Measurements from ENCODE around the gene FRMD4A.

FRMD4A gene

GRCh38 chr10:14017467-14017866, 313.3 kb downstream of the FRMD4A start:
- no peaks in the 10 kb centered on the region for H3K27me3 ChIP-seq (ENCODE audit: control insufficient read depth in 3 of 3, insufficient read depth in 3 of 3, low read depth in 1 of 3, low read length in 3 of 3)
- H3K9me3 ChIP-seq (replicated peaks in 1 of 2; ENCODE audit: control insufficient read depth in 2 of 2, insufficient read depth in 1 of 2, low read depth in 1 of 2, low read length in 2 of 2): peaks cover 0 to 5% of the 10 kb centered on the region in 2 donors
- WGBS, 2 donors (ENCODE audit: extremely low coverage in 2 of 2, insufficient read length in 2 of 2, insufficient replicate concordance in 1 of 2): no CpG with 5 or more reads among the region's 3 CpGs
- H4K91ac ChIP-seq (ENCODE audit: low read depth, low read length, poor library complexity): no peak overlapping the region
- no peak overlapping the region for H2AK5ac ChIP-seq (ENCODE audit: low read depth, low read length)
- H3K14ac ChIP-seq (ENCODE audit: low read length): no peak overlapping the region
- no peak overlapping the region for H3K18ac ChIP-seq (ENCODE audit: low read length)
- no peak for DNase-seq (ENCODE audit: low spot score)
- H2BK5ac ChIP-seq (ENCODE audit: low read length): no peak overlapping the region
- no peak overlapping the region for H3K4me3 ChIP-seq (ENCODE audit: low read length in 2 of 2)
- H2BK15ac ChIP-seq (ENCODE audit: low read length): no peak overlapping the region
- no peak overlapping the region for H4K8ac ChIP-seq (ENCODE audit: low read depth, low read length)
- H2BK12ac ChIP-seq (ENCODE audit: low read length): no peak overlapping the region
- no peak overlapping the region for H3K4me2 ChIP-seq (ENCODE audit: insufficient read depth, low read length, poor library complexity, severe bottlenecking)
- peaks cover 11 to 17% of the 10 kb centered on the region in 2 donors for H3K4me1 ChIP-seq (ENCODE audit: control insufficient read depth in 2 of 2, insufficient read depth in 1 of 2, low read depth in 1 of 2, low read length in 2 of 2)
- H2BK120ac ChIP-seq (ENCODE audit: low read depth, low read length): no peak overlapping the region
- no peaks in the 10 kb centered on the region for H3K36me3 ChIP-seq (replicated peaks in 1 of 2; ENCODE audit: control insufficient read depth in 2 of 2, insufficient read depth in 2 of 2, low read length in 2 of 2)
- H3K79me1 ChIP-seq (ENCODE audit: low read depth, low read length): no peaks in the 10 kb centered on the region
- H3K9ac ChIP-seq (ENCODE audit: low read depth, low read length, poor library complexity): no peak overlapping the region
- no peak overlapping the region for H3K4ac ChIP-seq (ENCODE audit: low read length)
- no peak overlapping the region for H3K23ac ChIP-seq (ENCODE audit: low read depth, low read length, poor library complexity)
- H3K27ac ChIP-seq (replicated peaks; ENCODE audit: low read length): no peak overlapping the region
- H2AFZ ChIP-seq (ENCODE audit: low read length): no peak overlapping the region

- Histone ChIP-seq H3K79me1 (ENCODE audit: low read depth, low read length) (no peaks in the 10 kb centered on the region), H3K9ac (ENCODE audit: low read depth, low read length, poor library complexity) (no peak overlapping the region), H4K91ac (ENCODE audit: low read depth, low read length, poor library complexity) (no peak overlapping the region), H4K8ac (ENCODE audit: low read depth, low read length) (no peak overlapping the region), H3K4ac (ENCODE audit: low read length) (no peak overlapping the region), H3K23ac (ENCODE audit: low read depth, low read length, poor library complexity) (no peak overlapping the region), H3K18ac (ENCODE audit: low read length) (no peak overlapping the region), H3K4me1 (ENCODE audit: control insufficient read depth in 2 of 2, insufficient read depth in 1 of 2, low read depth in 1 of 2, low read length in 2 of 2) (peaks cover 13 to 21% of the 10 kb centered on the region in 2 donors), H3K4me2 (ENCODE audit: insufficient read depth, low read length, poor library complexity, severe bottlenecking) (no peak overlapping the region), H2BK120ac (ENCODE audit: low read depth, low read length) (no peak overlapping the region), H2BK15ac (ENCODE audit: low read length) (no peak overlapping the region), H2AFZ (ENCODE audit: low read length) (no peak overlapping the region), H3K27me3 (ENCODE audit: control insufficient read depth in 3 of 3, insufficient read depth in 3 of 3, low read depth in 1 of 3, low read length in 3 of 3) (no peaks in the 10 kb centered on the region), H2AK5ac (ENCODE audit: low read depth, low read length) (no peak overlapping the region), H3K27ac (replicated peaks; ENCODE audit: low read length) (no peak overlapping the region), H3K9me3 (replicated peaks in 1 of 2; ENCODE audit: control insufficient read depth in 2 of 2, insufficient read depth in 1 of 2, low read depth in 1 of 2, low read length in 2 of 2) (peaks cover 0 to 5% of the 10 kb centered on the region in 2 donors), H2BK5ac (ENCODE audit: low read length) (no peak overlapping the region), H3K14ac (ENCODE audit: low read length) (no peak overlapping the region), H3K4me3 (ENCODE audit: low read length in 2 of 2) (no peak overlapping the region), H3K36me3 (replicated peaks in 1 of 2; ENCODE audit: control insufficient read depth in 2 of 2, insufficient read depth in 2 of 2, low read length in 2 of 2) (no peaks in the 10 kb centered on the region), H2BK12ac (ENCODE audit: low read length) (no peak overlapping the region)
- WGBS, 2 donors (ENCODE audit: extremely low coverage in 2 of 2, insufficient read length in 2 of 2, insufficient replicate concordance in 1 of 2): no CpG with 5 or more reads among the region's 6 CpGs
- no peak for DNase-seq (ENCODE audit: low spot score)
Observed at GRCh38 chr10:14016931-14017333, 313.8 kb downstream of the FRMD4A start.

- Histone ChIP-seq H3K23ac (ENCODE audit: low read depth, low read length, poor library complexity) (no peak overlapping the region), H3K14ac (ENCODE audit: low read length) (no peak overlapping the region), H3K18ac (ENCODE audit: low read length) (no peak overlapping the region), H3K4me3 (ENCODE audit: low read length in 2 of 2) (no peak overlapping the region), H2AK5ac (ENCODE audit: low read depth, low read length) (no peak overlapping the region), H3K4ac (ENCODE audit: low read length) (no peak overlapping the region), H2BK15ac (ENCODE audit: low read length) (no peak overlapping the region), H3K27me3 (ENCODE audit: control insufficient read depth in 3 of 3, insufficient read depth in 3 of 3, low read depth in 1 of 3, low read length in 3 of 3) (no peaks in the 10 kb centered on the region), H3K4me1 (ENCODE audit: control insufficient read depth in 2 of 2, insufficient read depth in 1 of 2, low read depth in 1 of 2, low read length in 2 of 2) (peaks cover 13 to 21% of the 10 kb centered on the region in 2 donors), H2AFZ (ENCODE audit: low read length) (no peak overlapping the region), H3K36me3 (replicated peaks in 1 of 2; ENCODE audit: control insufficient read depth in 2 of 2, insufficient read depth in 2 of 2, low read length in 2 of 2) (no peaks in the 10 kb centered on the region), H4K91ac (ENCODE audit: low read depth, low read length, poor library complexity) (no peak overlapping the region), H3K4me2 (ENCODE audit: insufficient read depth, low read length, poor library complexity, severe bottlenecking) (no peak overlapping the region), H3K9me3 (replicated peaks in 1 of 2; ENCODE audit: control insufficient read depth in 2 of 2, insufficient read depth in 1 of 2, low read depth in 1 of 2, low read length in 2 of 2) (peaks cover 0 to 5% of the 10 kb centered on the region in 2 donors), H2BK12ac (ENCODE audit: low read length) (no peak overlapping the region), H3K79me1 (ENCODE audit: low read depth, low read length) (no peaks in the 10 kb centered on the region), H4K8ac (ENCODE audit: low read depth, low read length) (no peak overlapping the region), H2BK5ac (ENCODE audit: low read length) (no peak overlapping the region), H2BK120ac (ENCODE audit: low read depth, low read length) (no peak overlapping the region), H3K27ac (replicated peaks; ENCODE audit: low read length) (no peak overlapping the region), H3K9ac (ENCODE audit: low read depth, low read length, poor library complexity) (no peak overlapping the region)
- no CpG with 5 or more reads among the region's 8 CpGs for WGBS, 2 donors (ENCODE audit: extremely low coverage in 2 of 2, insufficient read length in 2 of 2, insufficient replicate concordance in 1 of 2)
- DNase-seq (ENCODE audit: low spot score): no peak
Observed at GRCh38 chr10:14016011-14016536, 314.6 kb downstream of the FRMD4A start.

- Histone ChIP-seq H2AFZ (ENCODE audit: low read length) (no peak overlapping the region), H3K4me1 (ENCODE audit: control insufficient read depth in 2 of 2, insufficient read depth in 1 of 2, low read depth in 1 of 2, low read length in 2 of 2) (peaks cover 11 to 18% of the 10 kb centered on the region in 2 donors), H2BK15ac (ENCODE audit: low read length) (no peak overlapping the region), H3K4me2 (ENCODE audit: insufficient read depth, low read length, poor library complexity, severe bottlenecking) (no peak overlapping the region), H4K91ac (ENCODE audit: low read depth, low read length, poor library complexity) (no peak overlapping the region), H2BK12ac (ENCODE audit: low read length) (no peak overlapping the region), H4K8ac (ENCODE audit: low read depth, low read length) (no peak overlapping the region), H3K9ac (ENCODE audit: low read depth, low read length, poor library complexity) (no peak overlapping the region), H3K14ac (ENCODE audit: low read length) (no peak overlapping the region), H3K9me3 (replicated peaks in 1 of 2; ENCODE audit: control insufficient read depth in 2 of 2, insufficient read depth in 1 of 2, low read depth in 1 of 2, low read length in 2 of 2) (peaks cover 0 to 5% of the 10 kb centered on the region in 2 donors), H3K18ac (ENCODE audit: low read length) (no peak overlapping the region), H3K27ac (replicated peaks; ENCODE audit: low read length) (no peak overlapping the region), H3K23ac (ENCODE audit: low read depth, low read length, poor library complexity) (no peak overlapping the region), H3K4ac (ENCODE audit: low read length) (no peak overlapping the region), H3K4me3 (ENCODE audit: low read length in 2 of 2) (no peak overlapping the region), H3K27me3 (ENCODE audit: control insufficient read depth in 3 of 3, insufficient read depth in 3 of 3, low read depth in 1 of 3, low read length in 3 of 3) (no peaks in the 10 kb centered on the region), H2AK5ac (ENCODE audit: low read depth, low read length) (no peak overlapping the region), H3K79me1 (ENCODE audit: low read depth, low read length) (no peaks in the 10 kb centered on the region), H2BK5ac (ENCODE audit: low read length) (no peak overlapping the region), H3K36me3 (replicated peaks in 1 of 2; ENCODE audit: control insufficient read depth in 2 of 2, insufficient read depth in 2 of 2, low read length in 2 of 2) (no peaks in the 10 kb centered on the region), H2BK120ac (ENCODE audit: low read depth, low read length) (no peak overlapping the region)
- no CpG with 5 or more reads among the region's 5 CpGs for WGBS, 2 donors (ENCODE audit: extremely low coverage in 2 of 2, insufficient read length in 2 of 2, insufficient replicate concordance in 1 of 2)
- DNase-seq (ENCODE audit: low spot score): no peak
Observed at GRCh38 chr10:14014423-14014822, 316.3 kb downstream of the FRMD4A start.

Data from neuronal stem cell (in vitro differentiated cells).